HepG2 (cell line): ENCODE data around the gene HEATR1. TPM values are rescaled to one million over a fixed set of nuclear protein-coding genes. Genes with fewer than 3 reads are reported as not detected.

ENCODE experiments used
- ASH2L ChIP-seq: fragments of 300-600, 200-600 bp; sonication (generic); IDR thresholded peaks from 2 replicates; pipeline ENCODE4 v1.7.0; 2017; ENCODE audit warnings: low read depth, mild to moderate bottlenecking, moderate library complexity, mixed read lengths, low read length; ENCODE audit not compliant: insufficient read length
- HNRNPK ChIP-seq: fragments of 200-400 bp; formaldehyde crosslinking; IDR thresholded peaks from 2 replicates; pipeline ENCODE4 v1.6.1; 2018; ENCODE audit warnings: low read length, low read depth, moderate library complexity, mild to moderate bottlenecking; ENCODE audit not compliant: poor library complexity, severe bottlenecking
- KLF12 ChIP-seq: sonication (generic); formaldehyde crosslinking; IDR thresholded peaks from 2 replicates; pipeline ENCODE4 v1.4.0; 2020; ENCODE audit warnings: missing genetic modification reagents, borderline replicate concordance
- MAX ChIP-seq: IDR thresholded peaks from 2 replicates; pipeline ENCODE4 v1.6.1; 2012; ENCODE audit warnings: inconsistent platforms
- MLX ChIP-seq: IDR thresholded peaks from 2 replicates; pipeline ENCODE4 v1.6.1; 2016
- SNAPC2 ChIP-seq: sonication (generic); formaldehyde crosslinking; IDR thresholded peaks from 2 replicates; pipeline ENCODE4 v1.8.1; 2022; ENCODE audit warnings: mild to moderate bottlenecking, missing genetic modification reagents
- ZBTB2 ChIP-seq: sonication (generic); formaldehyde crosslinking; IDR thresholded peaks from 2 replicates; pipeline ENCODE4 v1.8.0; 2022; ENCODE audit warnings: low read depth, missing genetic modification reagents
- ZMAT5 ChIP-seq: sonication (generic); formaldehyde crosslinking; IDR thresholded peaks from 2 replicates; pipeline ENCODE4 v1.5.0; 2020; ENCODE audit warnings: mild to moderate bottlenecking, low read depth, missing genetic modification reagents, borderline replicate concordance
- ZMYM2 ChIP-seq: sonication (generic); formaldehyde crosslinking; IDR thresholded peaks from 2 replicates; pipeline ENCODE4 v1.8.0; 2022; ENCODE audit warnings: mild to moderate bottlenecking, missing genetic modification reagents
- ZMYM3 ChIP-seq: sonication (generic); formaldehyde crosslinking; IDR thresholded peaks from 2 replicates; pipeline ENCODE4 v1.5.1; 2020; ENCODE audit warnings: mild to moderate bottlenecking, missing genetic modification reagents
- ZNF382 ChIP-seq: sonication (generic); formaldehyde crosslinking; IDR thresholded peaks from 2 replicates; pipeline ENCODE4 v1.5.0; 2020; ENCODE audit warnings: missing genetic modification reagents, mild to moderate bottlenecking, borderline replicate concordance
- ZNF749 ChIP-seq: sonication (generic); formaldehyde crosslinking; IDR thresholded peaks from 2 replicates; pipeline ENCODE4 v1.8.0; 2022; ENCODE audit warnings: mild to moderate bottlenecking, missing genetic modification reagents, moderate library complexity, borderline replicate concordance
- polyA plus RNA-seq, 8 experiments: library from polyadenylated mRNA; depleted of rRNA in 3 of 8; stranded (reverse) in 7 of 8; unstranded in 1 of 8; fragments of >200 nt; fragmentation: Illumina TruSeq in 4 of 8; extraction: Trizol in 4 of 8; gene quantifications; 2 replicates each; pipeline versions ENCODE4 v1.2.1 to v1.2.3, GENCODE V29; 2011 to 2016; ENCODE audit warnings: low read depth in 4 of 8, missing spikeins in 1 of 8, mixed read lengths in 1 of 8; ENCODE audit not compliant: insufficient read depth in 1 of 8
- total RNA-seq, 5 experiments: library from RNA; depleted of rRNA; stranded (reverse); fragments of >200 nt; fragmentation: Illumina TruSeq; extraction: Trizol; gene quantifications; 2 replicates each; pipeline ENCODE4 v1.2.3, GENCODE V29; 2016; ENCODE audit warnings: low read depth in 1 of 5
- TF ChIP-seq, protein P1 (sequence below): sonication (generic); formaldehyde crosslinking; IDR thresholded peaks from 2 replicates; pipeline ENCODE4 v1.4.0; 2020; ENCODE audit warnings: mild to moderate bottlenecking, missing genetic modification reagents
- TF ChIP-seq, protein P2 (sequence below): sonication (generic); formaldehyde crosslinking; IDR thresholded peaks from 2 replicates; pipeline ENCODE4 v1.9.0; 2022; ENCODE audit warnings: low read depth, missing genetic modification reagents

Gene HEATR1
- total and polyA plus RNA-seq, 2 of the 13 experiments (the other 11 are each of a cell fraction or from before 2014, with no cell fraction given): 10.2 to 45.8 TPM

GRCh38 chr1:236524142-236524894 is 80.0 kb downstream of the HEATR1 start (continued):
- TF ChIP-seq ASH2L: peak; percentile 19
- no peak for TF ChIP-seq ZMAT5 (CRISPR knock-in tag)
- no peak for TF ChIP-seq ZMYM2 (CRISPR knock-in tag)
- no peak for TF ChIP-seq ZMYM3 (CRISPR knock-in tag)
- TF ChIP-seq, protein P1, sequence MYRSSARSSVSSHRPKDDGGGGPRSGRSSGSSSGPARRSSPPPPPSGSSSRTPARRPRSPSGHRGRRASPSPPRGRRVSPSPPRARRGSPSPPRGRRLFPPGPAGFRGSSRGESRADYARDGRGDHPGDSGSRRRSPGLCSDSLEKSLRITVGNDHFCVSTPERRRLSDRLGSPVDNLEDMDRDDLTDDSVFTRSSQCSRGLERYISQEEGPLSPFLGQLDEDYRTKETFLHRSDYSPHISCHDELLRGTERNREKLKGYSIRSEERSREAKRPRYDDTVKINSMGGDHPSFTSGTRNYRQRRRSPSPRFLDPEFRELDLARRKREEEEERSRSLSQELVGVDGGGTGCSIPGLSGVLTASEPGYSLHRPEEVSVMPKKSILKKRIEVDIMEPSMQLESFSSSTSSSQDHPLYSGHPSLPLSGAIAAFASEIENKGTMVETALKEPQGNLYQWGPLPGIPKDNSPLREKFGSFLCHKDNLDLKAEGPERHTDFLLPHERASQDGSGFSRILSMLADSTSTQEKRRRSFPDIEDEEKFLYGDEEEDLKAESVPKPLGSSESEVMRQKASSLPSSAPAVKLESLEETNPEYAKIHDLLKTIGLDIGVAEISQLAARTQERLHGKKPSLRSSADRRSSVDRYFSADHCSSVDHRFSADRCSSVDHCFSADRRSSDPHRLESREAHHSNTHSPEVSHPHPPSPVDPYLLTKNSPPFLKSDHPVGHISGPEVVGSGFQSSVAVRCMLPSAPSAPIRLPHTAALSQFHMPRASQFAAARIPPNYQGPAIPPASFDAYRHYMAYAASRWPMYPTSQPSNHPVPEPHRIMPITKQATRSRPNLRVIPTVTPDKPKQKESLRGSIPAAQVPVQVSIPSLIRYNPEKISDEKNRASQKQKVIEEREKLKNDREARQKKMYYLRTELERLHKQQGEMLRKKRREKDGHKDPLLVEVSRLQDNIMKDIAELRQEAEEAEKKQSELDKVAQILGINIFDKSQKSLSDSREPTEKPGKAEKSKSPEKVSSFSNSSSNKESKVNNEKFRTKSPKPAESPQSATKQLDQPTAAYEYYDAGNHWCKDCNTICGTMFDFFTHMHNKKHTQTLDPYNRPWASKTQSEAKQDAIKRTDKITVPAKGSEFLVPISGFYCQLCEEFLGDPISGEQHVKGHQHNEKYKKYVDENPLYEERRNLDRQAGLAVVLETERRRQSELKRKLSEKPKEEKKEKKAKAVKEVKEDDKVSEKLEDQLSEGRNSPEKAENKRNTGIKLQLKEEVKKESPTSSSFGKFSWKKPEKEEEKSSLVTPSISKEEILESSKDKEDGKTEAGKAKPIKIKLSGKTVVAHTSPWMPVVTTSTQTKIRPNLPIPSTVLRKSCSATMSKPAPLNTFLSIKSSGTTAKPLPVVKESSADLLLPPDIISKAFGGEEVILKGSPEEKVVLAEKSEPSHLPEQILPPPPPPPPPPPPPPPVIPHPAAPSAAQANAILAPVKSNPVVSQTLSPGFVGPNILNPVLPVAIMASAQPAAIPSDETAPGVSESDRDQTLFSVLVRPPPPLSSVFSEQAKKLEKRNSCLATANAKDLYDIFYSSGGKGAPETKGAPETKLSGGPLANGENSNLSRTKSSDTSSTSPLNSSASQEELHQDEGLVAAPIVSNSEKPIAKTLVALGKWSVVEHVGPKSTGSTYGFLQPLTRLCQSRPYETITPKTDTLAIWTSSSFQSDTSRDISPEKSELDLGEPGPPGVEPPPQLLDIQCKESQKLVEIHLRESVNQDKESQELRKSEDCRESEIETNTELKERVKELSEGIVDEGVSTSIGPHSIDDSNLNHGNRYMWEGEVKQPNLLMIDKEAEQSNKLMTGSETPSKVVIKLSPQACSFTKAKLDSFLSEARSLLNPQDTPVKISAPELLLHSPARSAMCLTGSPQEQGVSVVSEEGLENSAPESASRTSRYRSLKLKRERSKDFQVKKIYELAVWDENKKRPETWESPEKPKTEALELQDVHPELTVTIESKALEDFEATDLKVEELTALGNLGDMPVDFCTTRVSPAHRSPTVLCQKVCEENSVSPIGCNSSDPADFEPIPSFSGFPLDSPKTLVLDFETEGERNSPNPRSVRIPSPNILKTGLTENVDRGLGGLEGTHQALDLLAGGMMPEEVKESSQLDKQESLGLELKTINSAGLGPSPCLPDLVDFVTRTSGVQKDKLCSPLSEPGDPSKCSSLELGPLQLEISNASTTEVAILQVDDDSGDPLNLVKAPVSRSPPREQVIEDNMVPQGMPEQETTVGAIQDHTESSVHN (CRISPR knock-in tag): no peak
- TF ChIP-seq, protein P2, sequence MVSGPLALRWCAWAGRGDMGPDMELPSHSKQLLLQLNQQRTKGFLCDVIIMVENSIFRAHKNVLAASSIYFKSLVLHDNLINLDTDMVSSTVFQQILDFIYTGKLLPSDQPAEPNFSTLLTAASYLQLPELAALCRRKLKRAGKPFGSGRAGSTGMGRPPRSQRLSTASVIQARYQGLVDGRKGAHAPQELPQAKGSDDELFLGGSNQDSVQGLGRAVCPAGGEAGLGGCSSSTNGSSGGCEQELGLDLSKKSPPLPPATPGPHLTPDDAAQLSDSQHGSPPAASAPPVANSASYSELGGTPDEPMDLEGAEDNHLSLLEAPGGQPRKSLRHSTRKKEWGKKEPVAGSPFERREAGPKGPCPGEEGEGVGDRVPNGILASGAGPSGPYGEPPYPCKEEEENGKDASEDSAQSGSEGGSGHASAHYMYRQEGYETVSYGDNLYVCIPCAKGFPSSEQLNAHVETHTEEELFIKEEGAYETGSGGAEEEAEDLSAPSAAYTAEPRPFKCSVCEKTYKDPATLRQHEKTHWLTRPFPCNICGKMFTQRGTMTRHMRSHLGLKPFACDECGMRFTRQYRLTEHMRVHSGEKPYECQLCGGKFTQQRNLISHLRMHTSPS (CRISPR knock-in tag): no peak
- TF ChIP-seq ZBTB2 (CRISPR knock-in tag): no peak
- TF ChIP-seq ZNF382 (CRISPR knock-in tag): no peak
- peak; percentile 44; the same call in 1 of the 2 replicates for TF ChIP-seq MAX
- peak; percentile 32; the same call in 1 of the 2 replicates for TF ChIP-seq ZNF749 (CRISPR knock-in tag)
- no peak for TF ChIP-seq SNAPC2 (CRISPR knock-in tag)
- no peak for TF ChIP-seq HNRNPK
- TF ChIP-seq KLF12 (CRISPR knock-in tag): peak; percentile 32; the same call in 1 of the 2 replicates
- TF ChIP-seq MLX (CRISPR knock-in tag): no peak; the same call in 1 of the 2 replicates
